HepG2 (cell line): ENCODE measurements around the gene BICRAL. TPM values are rescaled to one million over a fixed set of nuclear protein-coding genes. Genes with fewer than 3 reads are reported as not detected.
A peak's percentile ranks its signal among the peaks of the same experiment; 100 is the strongest.

Experiments used
- ATAC-seq: fragments of 200-7000 bp; cut with Tn5 transposase; 3 replicates; pipeline ENCODE4 v1.9.1; 2020; ENCODE audit warnings: mild to moderate bottlenecking, moderate library complexity
- Bru-seq: library from RNA; stranded (reverse); fragments of 400-500 nt; gene quantifications from one replicate; lab custom pipeline; 2021; lab: Mats Ljungman, UMichigan
- BruChase-seq, 2 experiments: library from RNA; stranded (reverse); fragments of 400-500 nt; gene quantifications; one replicate each; lab custom pipeline; 2021; lab: Mats Ljungman, UMichigan
- BruUV-seq: library from RNA; stranded (reverse); fragments of 400-500 nt; replicated peaks from 2 replicates; lab custom pipeline; 2021; lab: Mats Ljungman, UMichigan
- CTCF ChIA-PET: fragments of 300-600 bp; formaldehyde crosslinking; extraction: SDS; loops from one replicate; lab custom pipeline; 2021; ENCODE audit warnings: low total read pairs, inconsistent platforms, low intra/inter-chr PET ratio; lab: Yijun Ruan, JAX
- POLR2A ChIA-PET: fragments of 350-600 bp; sonication (Branson Sonifier 250); formaldehyde crosslinking; loops from one replicate; lab custom pipeline; 2020; ENCODE audit warnings: antibody characterized with exemption, inconsistent platforms; lab: Yijun Ruan, JAX
- DNase-seq: peaks from one replicate; pipeline ENCODE4 v3.0.0-alpha.2; 2015; ENCODE audit warnings: low spot score
- FAIRE-seq: peaks from 3 replicates; lab custom pipeline; 2011; peaks lifted over from hg19 to GRCh38; lab: Jason Lieb, UNC
- H2AFZ ChIP-seq: one replicate; pipeline ENCODE4 v1.6.1; 2011; ENCODE audit warnings: low read length, inconsistent platforms
- H3K27ac ChIP-seq: fragments of 300-600 bp; 3 replicates; pipeline ENCODE4 v1.8.0; 2011; ENCODE audit warnings: mixed run types, mild to moderate bottlenecking, mixed read lengths, low read length, inconsistent platforms; ENCODE audit not compliant: insufficient read depth; ENCODE audit errors: extremely low read length
- H3K27me3 ChIP-seq, 2 experiments: fragments of 200-600 bp in 1 of 2; 2 replicates in 1 of 2; 3 replicates in 1 of 2; pipeline versions ENCODE4 v1.6.0 to v1.8.0; 2011; ENCODE audit warnings: low read length in 2 of 2, mild to moderate bottlenecking in 2 of 2, moderate library complexity in 2 of 2, inconsistent platforms in 1 of 2; ENCODE audit not compliant: insufficient read depth in 2 of 2, control insufficient read depth in 1 of 2
- H3K36me3 ChIP-seq, 2 experiments: fragments of 200-600 bp in 1 of 2; replicated peaks in 1 of 2; 2 replicates in 1 of 2; 3 replicates in 1 of 2; pipeline versions ENCODE4 v1.5.1 to v1.8.0; 2011; ENCODE audit warnings: low read length in 2 of 2, inconsistent platforms in 1 of 2; ENCODE audit not compliant: insufficient read depth in 2 of 2, control insufficient read depth in 1 of 2
- H3K4me1 ChIP-seq: 2 replicates; pipeline ENCODE4 v1.5.1; 2012; ENCODE audit warnings: low read length, inconsistent platforms; ENCODE audit not compliant: insufficient read depth
- H3K4me2 ChIP-seq: 2 replicates; pipeline ENCODE4 v1.6.0; 2011; ENCODE audit warnings: low read depth, low read length, inconsistent platforms
- H3K4me3 ChIP-seq, 3 experiments: fragments of 200-600 bp in 1 of 3; sonication (generic), shearing (Covaris generic) in 1 of 3; replicated peaks in 1 of 3; 2 replicates each; pipeline ENCODE4 v1.5.1; 2011 to 2016; ENCODE audit warnings: low read length in 3 of 3, inconsistent platforms in 2 of 3, low read depth in 2 of 3, mild to moderate bottlenecking in 2 of 3, control low read depth in 1 of 3, mixed read lengths in 1 of 3; ENCODE audit not compliant: insufficient read depth in 1 of 3
- H3K79me2 ChIP-seq: one replicate; pipeline ENCODE4 v1.6.1; 2011; ENCODE audit warnings: low read length, inconsistent platforms; ENCODE audit not compliant: insufficient read depth
- H3K9ac ChIP-seq: 2 replicates; pipeline ENCODE4 v1.6.0; 2011; ENCODE audit warnings: mild to moderate bottlenecking, low read depth, low read length, inconsistent platforms; ENCODE audit not compliant: insufficient read depth
- H3K9me3 ChIP-seq: 2 replicates; pipeline ENCODE4 v1.5.1; 2012; ENCODE audit warnings: mild to moderate bottlenecking, low read length
- H4K20me1 ChIP-seq: 2 replicates; pipeline ENCODE4 v1.6.0; 2011; ENCODE audit warnings: inconsistent platforms, mild to moderate bottlenecking, low read length, moderate library complexity; ENCODE audit not compliant: insufficient read depth
- EP300 ChIP-seq, 3 experiments: sonication (generic) in 1 of 3; formaldehyde crosslinking in 1 of 3; IDR thresholded peaks; 2 replicates each; pipeline versions ENCODE4 v1.5.1 to v1.6.1; 2011 to 2020; ENCODE audit warnings: low read depth in 2 of 3, low read length in 2 of 3, borderline replicate concordance in 1 of 3, improper control_type of control experiment in 1 of 3, mild to moderate bottlenecking in 1 of 3, missing genetic modification reagents in 1 of 3, moderate library complexity in 1 of 3
- MYC ChIP-seq: sonication (generic); formaldehyde crosslinking; IDR thresholded peaks from 2 replicates; pipeline ENCODE4 v1.9.0; 2021; ENCODE audit warnings: missing genetic modification reagents, borderline replicate concordance
- SAFB2 ChIP-seq: sonication (generic); formaldehyde crosslinking; IDR thresholded peaks from 2 replicates; pipeline ENCODE4 v1.5.1; 2020; ENCODE audit warnings: missing genetic modification reagents, low read depth, mild to moderate bottlenecking, borderline replicate concordance
- SOX5 ChIP-seq: IDR thresholded peaks from 2 replicates; pipeline ENCODE4 v1.6.1; 2016; ENCODE audit warnings: borderline replicate concordance
- SP140L ChIP-seq: sonication (generic); formaldehyde crosslinking; IDR thresholded peaks from 2 replicates; pipeline ENCODE4 v1.4.0; 2020; ENCODE audit warnings: missing genetic modification reagents, borderline replicate concordance
- SRSF9 ChIP-seq: fragments of 200-400 bp; formaldehyde crosslinking; IDR thresholded peaks from 2 replicates; pipeline ENCODE4 v1.6.1; 2018; ENCODE audit warnings: borderline replicate concordance, mild to moderate bottlenecking, low read depth, low read length; ENCODE audit not compliant: insufficient read depth, poor library complexity, severe bottlenecking
- ZNF180 ChIP-seq: sonication (generic); formaldehyde crosslinking; IDR thresholded peaks from 2 replicates; pipeline ENCODE4 v1.4.0; 2020; ENCODE audit warnings: low read depth, missing genetic modification reagents, borderline replicate concordance
- ZNF713 ChIP-seq: sonication (generic); formaldehyde crosslinking; IDR thresholded peaks from 2 replicates; pipeline ENCODE4 v1.4.0; 2020; ENCODE audit warnings: mild to moderate bottlenecking, missing genetic modification reagents
- ZSCAN29 ChIP-seq: sonication (generic); formaldehyde crosslinking; conservative IDR thresholded peaks from 2 replicates; pipeline ENCODE4 v1.4.0; 2020; ENCODE audit warnings: mild to moderate bottlenecking, missing genetic modification reagents
- WGBS: methylation state at CpG from one replicate; pipeline ENCODE4 v1.1.6; 2017; ENCODE audit warnings: low lambda C conversion rate; 5-methylcytosine and 5-hydroxymethylcytosine counted together
- in situ Hi-C: cut with HindIII; loops from 2 replicates; pipeline ENCODE4 v1.10.0; 2017; ENCODE audit warnings: low pct_unique_long_range_greater_than_20kb; ENCODE audit not compliant: extremely low pct_ligation_motif_present
- intact Hi-C: fragments of 100-400 bp; cut with micrococcal nuclease; formaldehyde crosslinking; loops from one replicate; pipeline ENCODE4 v1.10.0; 2022; ENCODE audit not compliant: unreplicated experiment
- long read RNA-seq, 2 experiments: library from RNA in 1 of 2; library from polyadenylated mRNA in 1 of 2; stranded (forward) in 1 of 2; unstranded in 1 of 2; transcript quantifications; one replicate each; pipeline ENCODE4 v2.0.0, GENCODE V29; 2019 to 2022
- polyA minus RNA-seq, 3 experiments: library from RNA; depleted of rRNA, polyadenylated mRNA; stranded (reverse); fragments of >200 nt; gene quantifications; 2 replicates each; pipeline ENCODE4 v1.2.3, GENCODE V29; 2011; ENCODE audit warnings: low replicate concordance in 1 of 3
- polyA plus RNA-seq, 8 experiments: library from polyadenylated mRNA; depleted of rRNA in 3 of 8; stranded (reverse) in 7 of 8; unstranded in 1 of 8; fragments of >200 nt; fragmentation: Illumina TruSeq in 4 of 8; extraction: Trizol in 4 of 8; gene quantifications; 2 replicates each; pipeline versions ENCODE4 v1.2.1 to v1.2.3, GENCODE V29; 2011 to 2016; ENCODE audit warnings: low read depth in 4 of 8, missing spikeins in 1 of 8, mixed read lengths in 1 of 8; ENCODE audit not compliant: insufficient read depth in 1 of 8
- total RNA-seq, 5 experiments: library from RNA; depleted of rRNA; stranded (reverse); fragments of >200 nt; fragmentation: Illumina TruSeq; extraction: Trizol; gene quantifications; 2 replicates each; pipeline ENCODE4 v1.2.3, GENCODE V29; 2016; ENCODE audit warnings: low read depth in 1 of 5
- TF ChIP-seq, protein P1 (sequence below): sonication (generic); formaldehyde crosslinking; IDR thresholded peaks from 2 replicates; pipeline ENCODE4 v1.5.0; 2020; ENCODE audit warnings: missing genetic modification reagents
- TF ChIP-seq, protein P2 (sequence below), 2 experiments: IDR thresholded peaks; 2 replicates each; pipeline ENCODE4 v1.6.1; 2011 to 2012; ENCODE audit warnings: low read length in 2 of 2, borderline replicate concordance in 1 of 2, low read depth in 1 of 2, mild to moderate bottlenecking in 1 of 2, moderate library complexity in 1 of 2

Gene BICRAL
- 5.0 and 6.8 TPM in 2 replicates for total RNA-seq (2016; rRNA removed; fragmentation: Illumina TruSeq; extraction: Trizol)
- 1.6 and 1.9 TPM in 2 replicates for total RNA-seq (2016; cell fraction: cytosol; rRNA removed; fragmentation: Illumina TruSeq; extraction: Trizol; ENCODE audit: low read depth)
- total RNA-seq (2016; cell fraction: insoluble cytoplasmic fraction; rRNA removed; fragmentation: Illumina TruSeq; extraction: Trizol): 4.5 and 6.4 TPM in 2 replicates
- total RNA-seq (2016; cell fraction: membrane; rRNA removed; fragmentation: Illumina TruSeq; extraction: Trizol): 4.8 and 5.3 TPM in 2 replicates
- 4.9 and 6.1 TPM in 2 replicates for total RNA-seq (2016; cell fraction: nucleus; rRNA removed; fragmentation: Illumina TruSeq; extraction: Trizol)
- polyA plus RNA-seq (2011; rRNA removed): 11.1 and 13.5 TPM in 2 replicates
- polyA plus RNA-seq (2011; cell fraction: cytosol; rRNA removed): 9.5 and 11.4 TPM in 2 replicates
- polyA plus RNA-seq (2011; cell fraction: nucleus; rRNA removed): 9.0 and 9.1 TPM in 2 replicates
- polyA plus RNA-seq (2012): 7.3 and 7.8 TPM in 2 replicates
- 0.24 and 0.26 TPM in 2 replicates for polyA plus RNA-seq (2016; cell fraction: cytosol; fragmentation: Illumina TruSeq; extraction: Trizol; ENCODE audit: low read depth)
- polyA plus RNA-seq (2016; cell fraction: insoluble cytoplasmic fraction; fragmentation: Illumina TruSeq; extraction: Trizol; ENCODE audit: low read depth): 5.3 and 6.6 TPM in 2 replicates
- 1.5 and 1.7 TPM in 2 replicates for polyA plus RNA-seq (2016; cell fraction: membrane; fragmentation: Illumina TruSeq; extraction: Trizol; ENCODE audit: low read depth)
- polyA plus RNA-seq (2016; cell fraction: nucleus; fragmentation: Illumina TruSeq; extraction: Trizol; ENCODE audit: insufficient read depth, low read depth): 8.7 and 9.2 TPM in 2 replicates
- polyA minus RNA-seq (2011; rRNA and poly(A)+ RNA removed; ENCODE audit: low replicate concordance): 16.6 and 32.3 TPM in 2 replicates
- 14.7 and 15.5 TPM in 2 replicates for polyA minus RNA-seq (2011; cell fraction: cytosol; rRNA and poly(A)+ RNA removed)
- 14.7 and 18.9 TPM in 2 replicates for polyA minus RNA-seq (2011; cell fraction: nucleus; rRNA and poly(A)+ RNA removed)
- percentile 77 among the genes with signal in this experiment for Bru-seq, nascent RNA
- BruChase-seq, experiment 1, labeled RNA remaining after a 6-hour chase: percentile 69 among the genes with signal in this experiment
- BruChase-seq, experiment 2, labeled RNA remaining after a 2-hour chase: percentile 70 among the genes with signal in this experiment
- long read RNA-seq, experiment 1: 0 reads
- long read RNA-seq, experiment 2, partial matches to known transcripts: 0 of 16 reads
- long read RNA-seq, experiment 2, other reads (novel, unspliced or antisense): 16 of 16 reads

DNA sequence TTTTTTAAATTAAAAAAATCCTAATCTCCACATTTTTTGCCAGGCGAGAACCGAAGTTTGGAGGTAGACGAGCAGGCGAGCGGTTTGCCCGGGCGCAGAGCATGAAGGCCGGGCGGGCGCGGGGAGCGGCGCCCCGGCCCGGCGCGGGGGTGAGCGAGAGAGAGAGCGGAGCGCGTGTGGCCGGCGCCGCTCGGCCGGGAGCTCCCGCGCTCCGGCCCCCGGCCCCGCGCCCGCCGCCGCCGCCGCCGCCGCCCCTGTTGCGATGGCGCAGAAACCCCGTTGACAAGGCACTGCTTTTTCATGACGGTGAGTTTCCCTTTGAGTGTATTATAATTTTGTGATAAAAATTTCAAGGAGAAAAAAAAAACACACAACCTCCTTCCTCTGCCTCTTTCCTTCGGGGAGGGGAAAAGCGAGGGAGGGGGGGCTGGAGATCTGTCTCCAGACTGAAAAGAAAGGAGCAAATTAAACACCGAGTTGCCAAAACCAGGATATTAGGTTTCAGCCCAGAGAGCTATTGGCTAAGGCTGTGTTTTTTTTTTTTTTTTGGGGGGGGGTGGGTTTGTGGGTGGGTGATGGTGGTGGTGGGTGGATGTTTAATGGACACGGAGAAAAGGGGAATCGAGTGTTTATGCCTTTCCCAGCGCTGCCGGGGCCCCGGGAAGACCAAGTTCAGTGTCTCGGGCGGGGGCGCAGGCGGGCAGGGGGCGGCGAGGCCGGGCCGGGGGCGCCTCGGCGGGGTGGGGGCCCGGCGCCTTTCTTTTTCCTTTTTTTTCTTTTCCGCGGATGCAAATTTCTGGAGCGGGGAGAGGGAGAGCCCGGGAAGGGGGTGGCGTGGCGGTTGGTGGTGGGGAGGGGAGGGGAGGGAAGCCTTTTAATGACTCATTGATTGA is at the start of gene BICRAL:
Gene BICRAL, plus strand, starts transcription at position 257 of the 893 bp plus-strand sequence. CDS start 39,971 bp downstream, outside the sequence.
- Histone ChIP-seq H3K27me3 (no peaks in the 10 kb centered on the region; a peak in 1 of 5 replicates), H3K79me2 (peaks cover 47% of the 10 kb centered on the region), H3K9ac (peak within 1 kb of the TSS; percentile 98), H3K4me2 (peak within 1 kb of the TSS; percentile 78), H4K20me1 (peaks cover 6% of the 10 kb centered on the region; the same call in 1 of the 2 replicates), H3K9me3 (no peaks in the 10 kb centered on the region), H3K4me1 (peaks cover 67% of the 10 kb centered on the region), H3K36me3 (no peaks in the 10 kb centered on the region), H3K27ac (peak within 1 kb of the TSS; percentile 98), H2AFZ (no peak within 1 kb of the TSS), H3K4me3 (peak within 1 kb of the TSS; percentile 85 to 94 (median 92))
- ChIA-PET POLR2A (interaction anchor here (0.6 to 11.1 kb wide), 43 partner anchors 8 to 1033 kb away, joined by 3 to 270 read pairs (median 4); partner anchors contain the start of genes CNPY3, CUL7, PEX6 and PPP2R5D), CTCF (no interaction called here)
- 1% methylated on average over 49 of the region's 70 CpGs for WGBS
- DNase-seq (peak; percentile 70), FAIRE-seq (no peak), ATAC-seq (peak; percentile 11; the same call in 2 of the 3 replicates)
- no TSS peak for BruUV-seq
- intact Hi-C loops (loop anchor here (1.0 to 2.0 kb wide), 2 partner anchors 36 to 95 kb away; partner anchors contain the start of gene TBCC), in situ Hi-C loops (loop anchor here (5.0 kb wide), 1 partner anchor 35 kb away; the partner anchor contains the start of gene TBCC)
- TF ChIP-seq, protein P1, sequence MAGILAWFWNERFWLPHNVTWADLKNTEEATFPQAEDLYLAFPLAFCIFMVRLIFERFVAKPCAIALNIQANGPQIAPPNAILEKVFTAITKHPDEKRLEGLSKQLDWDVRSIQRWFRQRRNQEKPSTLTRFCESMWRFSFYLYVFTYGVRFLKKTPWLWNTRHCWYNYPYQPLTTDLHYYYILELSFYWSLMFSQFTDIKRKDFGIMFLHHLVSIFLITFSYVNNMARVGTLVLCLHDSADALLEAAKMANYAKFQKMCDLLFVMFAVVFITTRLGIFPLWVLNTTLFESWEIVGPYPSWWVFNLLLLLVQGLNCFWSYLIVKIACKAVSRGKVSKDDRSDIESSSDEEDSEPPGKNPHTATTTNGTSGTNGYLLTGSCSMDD: no peak
- TF ChIP-seq SOX5 (CRISPR knock-in tag): no peak
- no peak for TF ChIP-seq ZSCAN29 (CRISPR knock-in tag)
- no peak for TF ChIP-seq ZNF713 (CRISPR knock-in tag)
- TF ChIP-seq EP300 (IDR thresholded peaks at IDR 0.05; ENCODE audit: low read depth in 2 of 2, low read length in 2 of 2): no peak
- no peak for TF ChIP-seq EP300 (CRISPR knock-in tag; IDR thresholded peaks at IDR 0.05; ENCODE audit: borderline replicate concordance)
- TF ChIP-seq SP140L (CRISPR knock-in tag): no peak
- TF ChIP-seq, protein P2, sequence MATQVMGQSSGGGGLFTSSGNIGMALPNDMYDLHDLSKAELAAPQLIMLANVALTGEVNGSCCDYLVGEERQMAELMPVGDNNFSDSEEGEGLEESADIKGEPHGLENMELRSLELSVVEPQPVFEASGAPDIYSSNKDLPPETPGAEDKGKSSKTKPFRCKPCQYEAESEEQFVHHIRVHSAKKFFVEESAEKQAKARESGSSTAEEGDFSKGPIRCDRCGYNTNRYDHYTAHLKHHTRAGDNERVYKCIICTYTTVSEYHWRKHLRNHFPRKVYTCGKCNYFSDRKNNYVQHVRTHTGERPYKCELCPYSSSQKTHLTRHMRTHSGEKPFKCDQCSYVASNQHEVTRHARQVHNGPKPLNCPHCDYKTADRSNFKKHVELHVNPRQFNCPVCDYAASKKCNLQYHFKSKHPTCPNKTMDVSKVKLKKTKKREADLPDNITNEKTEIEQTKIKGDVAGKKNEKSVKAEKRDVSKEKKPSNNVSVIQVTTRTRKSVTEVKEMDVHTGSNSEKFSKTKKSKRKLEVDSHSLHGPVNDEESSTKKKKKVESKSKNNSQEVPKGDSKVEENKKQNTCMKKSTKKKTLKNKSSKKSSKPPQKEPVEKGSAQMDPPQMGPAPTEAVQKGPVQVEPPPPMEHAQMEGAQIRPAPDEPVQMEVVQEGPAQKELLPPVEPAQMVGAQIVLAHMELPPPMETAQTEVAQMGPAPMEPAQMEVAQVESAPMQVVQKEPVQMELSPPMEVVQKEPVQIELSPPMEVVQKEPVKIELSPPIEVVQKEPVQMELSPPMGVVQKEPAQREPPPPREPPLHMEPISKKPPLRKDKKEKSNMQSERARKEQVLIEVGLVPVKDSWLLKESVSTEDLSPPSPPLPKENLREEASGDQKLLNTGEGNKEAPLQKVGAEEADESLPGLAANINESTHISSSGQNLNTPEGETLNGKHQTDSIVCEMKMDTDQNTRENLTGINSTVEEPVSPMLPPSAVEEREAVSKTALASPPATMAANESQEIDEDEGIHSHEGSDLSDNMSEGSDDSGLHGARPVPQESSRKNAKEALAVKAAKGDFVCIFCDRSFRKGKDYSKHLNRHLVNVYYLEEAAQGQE (IDR thresholded peaks at IDR 0.05; ENCODE audit: borderline replicate concordance in 1 of 2, low read depth in 1 of 2, low read length in 2 of 2): no peak
- no peak for TF ChIP-seq ZNF180 (CRISPR knock-in tag)
- TF ChIP-seq MYC (CRISPR knock-in tag): 0 out of 2 replicates have a peak, but pooled peaks have one; percentile 29
- no peak for TF ChIP-seq SAFB2 (CRISPR knock-in tag)
- no peak for TF ChIP-seq SRSF9
